HG03571 (cell line): Measurements from ENCODE around the gene TSPAN4.
A peak's percentile ranks its signal among the peaks of the same experiment; 100 is the strongest.

ENCODE experiments used
- ATAC-seq: cut with Tn5 transposase; IDR thresholded peaks from one replicate; pipeline ENCODE4 v1.9.1; 2021; ENCODE audit not compliant: unreplicated experiment

The TSPAN4 gene

GRCh38 chr11:833114-833791, 9.4 kb upstream of the TSPAN4 start:
- no peak for ATAC-seq

GRCh38 chr11:833849-834311, 8.8 kb upstream of the TSPAN4 start:
- ATAC-seq: no peak

- no peak for ATAC-seq
Observed at GRCh38 chr11:834371-835316, 8.0 kb upstream of the TSPAN4 start.

GRCh38 chr11:836274-836673, 6.4 kb upstream of the TSPAN4 start:
- ATAC-seq: no peak

DNA sequence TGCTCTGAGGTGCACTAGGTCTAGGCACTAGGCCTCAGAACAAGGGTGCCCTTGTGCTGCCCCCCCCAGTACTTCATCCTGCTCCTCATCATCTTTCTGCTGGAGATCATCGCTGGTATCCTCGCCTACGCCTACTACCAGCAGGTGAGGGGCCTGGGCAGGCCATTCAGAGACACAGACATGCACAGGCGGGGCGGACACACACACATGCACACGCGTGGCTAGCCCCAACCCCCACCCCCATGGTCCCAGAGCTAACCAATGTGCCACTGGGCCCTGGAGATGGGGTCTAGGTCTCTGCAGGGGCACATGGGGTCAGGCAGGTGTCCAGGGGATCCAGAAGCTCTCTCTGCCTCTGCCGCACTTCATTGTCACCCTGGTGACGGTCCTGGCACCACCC, 6.0 kb upstream of the TSPAN4 start:
- no peak for ATAC-seq

GRCh38 chr11:837189-837989, 5.3 kb upstream of the TSPAN4 start:
- ATAC-seq: no peak

DNA sequence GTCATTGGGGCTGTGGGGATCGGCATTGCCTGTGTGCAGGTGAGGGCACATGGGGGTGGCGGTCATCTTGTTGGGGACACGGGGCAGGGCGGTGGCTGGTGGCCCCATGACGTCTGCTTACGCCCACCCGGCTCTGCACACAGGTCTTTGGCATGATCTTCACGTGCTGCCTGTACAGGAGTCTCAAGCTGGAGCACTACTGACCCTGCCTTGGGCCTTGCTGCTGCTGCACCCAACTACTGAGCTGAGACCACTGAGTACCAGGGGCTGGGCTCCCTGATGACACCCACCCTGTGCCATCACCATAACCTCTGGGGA, 4.7 kb upstream of the TSPAN4 start:
- no peak for ATAC-seq

DNA sequence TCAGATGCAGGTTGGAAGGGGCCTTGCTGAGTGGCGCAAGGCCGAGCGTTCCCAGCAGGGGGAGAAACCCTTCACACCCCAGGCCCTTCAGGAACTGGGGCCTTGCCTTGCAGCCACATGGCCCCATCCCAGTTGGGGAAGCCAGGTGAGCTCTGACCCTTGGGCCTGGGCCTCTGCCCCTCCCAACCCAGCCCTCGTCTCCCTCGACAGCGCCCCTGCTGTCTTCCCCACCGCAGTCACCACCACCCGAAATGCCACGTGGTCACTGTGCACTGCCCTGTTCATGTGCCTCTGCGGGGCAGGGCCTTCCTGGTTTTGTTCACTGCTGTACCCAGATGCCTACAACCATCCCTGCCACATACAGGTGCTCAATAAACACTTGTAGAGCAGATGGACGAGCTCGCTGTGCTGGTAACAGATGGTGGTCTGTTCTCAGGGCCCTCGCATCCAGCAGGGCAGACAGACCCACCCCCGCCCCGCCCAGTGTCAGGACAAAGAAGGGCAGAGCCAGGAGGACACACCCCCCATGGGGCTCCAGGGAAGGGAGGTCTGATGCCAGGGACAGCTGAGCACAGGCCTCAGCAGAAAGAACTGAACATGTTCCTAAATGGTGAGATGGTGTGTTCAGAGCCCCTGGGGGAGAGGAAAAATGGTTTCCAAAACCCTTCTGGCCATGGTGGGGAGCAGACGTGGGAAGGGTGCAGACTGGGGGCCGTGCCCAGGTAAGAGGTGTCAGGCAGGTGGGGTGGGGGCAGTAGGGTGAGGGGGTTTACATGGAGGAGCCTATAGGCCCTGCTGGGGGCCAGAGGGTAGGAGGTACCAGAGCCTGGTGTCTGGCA, 4.0 kb upstream of the TSPAN4 start:
- ATAC-seq: no peak

DNA sequence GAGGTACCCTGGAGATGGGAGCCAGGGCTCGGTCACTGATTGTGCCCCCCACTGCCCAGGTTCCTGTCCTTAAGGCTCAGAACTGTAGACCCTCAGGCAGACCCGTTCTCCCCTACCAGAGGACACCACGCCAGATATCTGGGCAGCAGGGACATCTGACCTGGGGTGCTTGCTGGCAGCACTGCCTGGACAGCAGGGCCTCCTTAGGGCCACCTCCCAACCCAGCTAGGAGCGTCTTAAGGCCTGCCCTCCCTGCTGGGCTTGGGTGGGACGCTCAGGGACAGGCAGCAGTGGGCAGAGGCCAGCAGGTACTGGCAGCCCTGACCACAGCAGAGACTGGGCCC, 3.4 kb upstream of the TSPAN4 start:
- no peak for ATAC-seq

- ATAC-seq: no peak
Observed at GRCh38 chr11:839875-840617, 2.6 kb upstream of the TSPAN4 start.

GRCh38 chr11:841981-842369, 677 bp upstream of the TSPAN4 start:
- ATAC-seq: peak; percentile 19

DNA sequence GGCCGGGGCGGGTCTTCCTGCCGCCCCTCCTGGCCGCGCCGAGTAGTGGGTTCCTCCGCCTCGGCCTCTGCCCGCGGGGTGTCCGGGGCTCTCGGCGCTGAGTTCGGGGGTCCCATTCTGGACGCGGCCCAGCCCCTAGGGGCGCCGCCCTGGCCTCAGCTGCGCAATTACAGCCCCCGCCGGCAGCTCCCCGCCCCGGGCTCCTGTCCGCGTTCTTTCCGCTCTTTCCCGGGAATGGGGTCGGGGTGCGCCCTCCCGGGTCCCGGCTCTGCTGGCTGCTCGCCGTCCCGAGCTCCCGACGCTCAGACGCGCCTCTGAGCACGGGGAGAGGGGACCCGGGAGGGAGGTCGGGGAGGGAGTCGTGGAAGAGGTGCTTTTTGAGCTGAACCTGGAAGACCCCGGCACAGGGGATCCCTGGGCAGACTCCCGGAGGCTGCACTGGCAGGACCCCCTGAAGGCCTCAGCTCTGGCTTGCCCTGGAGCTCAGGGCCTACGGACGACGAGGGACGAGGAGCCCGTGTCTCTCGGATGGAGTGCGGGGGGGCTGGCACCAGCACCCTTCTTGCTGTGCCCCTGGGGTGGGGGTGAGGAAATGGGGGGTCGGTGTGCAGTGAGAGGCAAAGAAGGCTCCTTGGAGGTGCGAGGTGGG, 558 bp downstream of the TSPAN4 start:
- peak; percentile 3 for ATAC-seq

DNA sequence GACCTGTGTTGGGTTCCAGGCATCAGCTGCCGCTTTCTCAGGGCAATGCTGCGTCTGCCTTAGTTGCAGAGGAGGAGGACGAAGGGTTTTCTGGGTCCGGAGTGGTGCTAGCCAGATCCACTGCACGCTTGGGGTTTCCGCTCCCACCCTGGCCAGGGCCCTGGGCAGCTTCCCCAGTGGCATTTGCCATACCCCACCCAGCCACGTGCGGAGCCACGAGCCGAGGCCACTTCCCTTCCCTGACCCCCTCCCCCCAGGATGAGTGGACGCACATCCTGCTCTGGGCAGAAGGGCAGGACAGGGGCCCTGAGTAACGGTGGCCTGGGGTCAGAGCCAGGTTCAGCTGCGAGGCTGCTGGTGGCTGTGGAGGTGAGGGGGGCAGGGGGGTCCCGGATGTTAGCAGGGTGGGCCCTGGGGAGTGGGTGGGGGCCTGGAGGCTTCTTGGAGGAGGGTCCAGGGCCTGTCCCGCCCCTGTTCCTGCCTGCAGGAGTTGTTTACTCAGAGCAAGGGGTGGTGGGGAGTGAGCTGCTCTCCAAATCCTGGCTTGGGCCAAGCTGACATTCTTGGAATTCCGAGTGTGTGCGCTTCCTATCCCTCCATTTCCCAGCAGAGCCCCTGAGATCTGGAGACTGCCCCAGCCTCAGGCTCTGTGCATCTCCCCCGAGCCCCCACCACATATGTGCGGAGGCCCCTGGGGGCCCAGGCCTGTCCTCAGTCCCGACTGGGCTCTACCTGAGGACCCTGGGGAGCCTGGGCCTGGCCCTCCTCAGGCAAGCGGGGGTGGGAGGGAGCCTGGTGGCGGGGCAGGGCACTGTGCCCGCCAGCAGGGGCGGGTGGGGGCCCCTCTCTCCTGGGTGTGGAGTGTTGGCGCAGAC, 1.4 kb downstream of the TSPAN4 start:
- no peak for ATAC-seq

DNA sequence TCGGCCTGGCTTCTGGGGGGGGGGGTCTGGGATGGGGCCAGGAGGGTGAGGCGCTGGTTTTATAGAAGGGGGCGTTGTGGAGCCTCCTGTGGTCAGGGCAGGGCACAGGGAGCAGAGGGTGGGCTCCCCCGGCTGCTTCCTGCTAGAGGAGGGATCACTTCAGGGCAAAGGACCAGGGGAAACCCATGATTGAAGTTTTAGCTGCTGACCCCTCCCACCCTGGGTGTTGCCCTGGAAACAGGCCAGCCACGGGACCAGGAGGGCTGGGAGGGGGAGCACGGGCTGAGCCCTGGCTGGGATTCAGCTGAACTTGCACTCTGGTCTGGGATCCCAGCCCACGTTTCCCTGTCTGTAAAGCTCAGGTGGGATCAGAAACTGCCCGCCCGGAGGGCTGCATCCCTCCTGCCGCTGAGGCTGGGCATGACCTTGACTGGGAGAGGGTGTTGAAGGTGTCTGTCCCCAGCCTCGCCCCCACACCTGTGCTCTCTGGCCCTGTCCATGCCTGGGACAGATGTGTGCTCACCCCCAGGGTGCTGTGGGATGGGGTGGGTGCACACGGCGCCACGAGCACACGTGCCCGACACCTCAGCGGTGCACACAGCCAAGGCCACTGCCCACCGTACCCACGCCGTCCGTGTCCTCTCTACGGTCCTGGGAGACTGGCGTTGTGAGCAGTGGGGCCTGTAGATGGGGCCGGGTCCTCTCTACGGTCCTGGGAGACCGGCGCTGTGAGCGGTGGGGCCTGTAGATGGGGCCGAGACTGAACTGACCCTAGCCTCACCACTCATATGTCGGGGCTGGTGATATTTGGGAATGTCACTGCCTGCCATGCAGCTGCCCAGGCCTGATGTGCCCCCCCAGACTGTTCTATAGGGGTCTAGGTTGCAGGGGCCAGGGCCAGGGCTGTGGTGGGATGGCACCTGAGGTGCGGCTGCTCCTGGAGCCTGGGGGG, 2.3 kb downstream of the TSPAN4 start:
- ATAC-seq: no peak

DNA sequence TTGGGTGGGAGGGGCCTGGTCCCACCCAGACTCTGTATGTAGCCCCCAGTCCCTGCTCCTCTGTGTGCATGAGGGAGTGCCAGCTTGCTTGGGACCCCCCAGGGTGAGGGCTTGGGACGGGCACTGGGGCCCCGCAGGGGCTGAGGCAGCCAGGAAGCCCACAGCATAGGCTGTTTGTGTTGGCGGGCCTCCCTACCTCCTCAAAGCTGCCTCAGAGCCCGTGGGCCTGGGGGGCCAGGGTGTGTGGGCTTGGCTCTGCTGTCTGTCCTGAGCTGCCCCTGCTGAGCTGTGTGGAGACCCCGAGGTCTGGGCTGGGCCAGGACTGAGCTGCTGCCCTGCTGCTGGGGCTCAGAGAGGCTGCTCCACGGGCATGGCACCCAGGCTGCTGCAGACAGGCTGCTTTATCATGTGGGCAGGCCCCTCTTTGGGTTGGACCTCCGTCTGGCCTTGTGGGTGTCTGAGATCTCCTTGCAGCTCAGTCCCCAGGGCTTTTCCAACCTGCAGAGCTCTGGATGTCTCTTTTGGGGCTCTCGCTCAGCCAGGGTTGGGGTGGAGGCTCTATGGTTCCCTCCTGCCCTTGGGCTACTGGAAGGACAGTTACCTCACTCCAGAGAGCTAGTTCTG, 3.3 kb downstream of the TSPAN4 start:
- no peak for ATAC-seq

GRCh38 chr11:846496-847098, 3.9 kb downstream of the TSPAN4 start:
- no peak for ATAC-seq

GRCh38 chr11:847876-848275, 5.2 kb downstream of the TSPAN4 start:
- no peak for ATAC-seq
